SK-N-MC (cell line): ENCODE data around the gene SLC31A1.

Experiments
- EZH2 ChIP-seq: fragments of 200-600 bp; sonication (generic); IDR thresholded peaks from one replicate; pipeline ENCODE4 v1.6.1; 2017; ENCODE audit warnings: antibody characterized with exemption
- POLR2AphosphoS5 ChIP-seq: IDR thresholded peaks from 2 replicates; pipeline ENCODE4 v1.6.1; 2012; ENCODE audit warnings: mild to moderate bottlenecking, low read depth, low read length, borderline replicate concordance

GRCh38 chr9:113178087-113178486, 43.3 kb upstream of the SLC31A1 start:
- TF ChIP-seq EZH2 (no peak), POLR2AphosphoS5 (no peak)
